NB4 (cell line): ENCODE measurements around the gene EZH2.

Experiments
- CTCF ChIP-seq: IDR thresholded peaks from one replicate; pipeline ENCODE4 v1.5.1; 2012; ENCODE audit warnings: low read depth, low read length
- MAX ChIP-seq: IDR thresholded peaks from 2 replicates; pipeline ENCODE4 v1.6.1; 2011; ENCODE audit warnings: low read depth, low read length
- MYC ChIP-seq: IDR thresholded peaks from 2 replicates; pipeline ENCODE4 v1.6.1; 2011; ENCODE audit warnings: low read depth, low read length
- POLR2A ChIP-seq: IDR thresholded peaks from 2 replicates; pipeline ENCODE4 v1.6.1; 2011; ENCODE audit warnings: mild to moderate bottlenecking; ENCODE audit not compliant: insufficient read length; ENCODE audit errors: extremely low read depth

- TF ChIP-seq CTCF, result no peak
- TF ChIP-seq MAX, result no peak
- no peak for TF ChIP-seq POLR2A
- no peak for TF ChIP-seq MYC
Measured at GRCh38 chr7:148811892-148812291, 72.2 kb downstream of the EZH2 start.
